Stimulated activated CD8-positive, alpha-beta memory T cell treated with anti-CD3 and anti-CD28 coated beads, Interleukin-4, amount 100 ng/mL, for 24 hours (primary cell): ENCODE results near the gene KCNN1.
"Not testable (repeated sequence)": the region's sequence is repeated elsewhere in the genome, so short reads cannot be mapped to it uniquely, and the experiment has no call there.

Experiments used
- DNase-seq: peaks from one replicate; pipeline ENCODE4 v3.0.0-alpha.2; 2020; ENCODE audit warnings: low read depth

Gene KCNN1

DNA sequence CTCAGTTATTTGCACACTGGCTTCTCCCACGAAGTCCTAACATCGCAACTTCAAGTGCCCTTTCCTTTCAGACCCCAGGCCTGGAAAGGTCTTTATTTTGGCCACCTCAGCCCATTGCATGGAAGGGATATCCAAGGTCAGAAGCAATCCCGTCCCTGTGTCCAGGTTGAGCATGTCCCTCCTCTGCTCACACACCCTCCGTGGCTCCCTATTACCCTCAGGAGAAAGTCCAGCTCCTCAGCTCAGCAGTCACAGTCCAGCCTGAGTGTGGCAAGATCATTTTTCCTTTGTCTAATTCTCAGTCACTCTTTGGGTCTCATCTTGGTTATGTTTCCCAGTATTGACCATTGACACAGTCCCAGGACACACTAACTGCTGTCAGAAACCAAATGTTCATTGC is 60.2 kb downstream of the KCNN1 start:
- DNase-seq: no peak

GRCh38 chr19:18029617-18030338 is 62.9 kb downstream of the KCNN1 start:
- DNase-seq: no peak

GRCh38 chr19:18031401-18031800 is 64.5 kb downstream of the KCNN1 start:
- DNase-seq: not testable (repeated sequence)

DNA sequence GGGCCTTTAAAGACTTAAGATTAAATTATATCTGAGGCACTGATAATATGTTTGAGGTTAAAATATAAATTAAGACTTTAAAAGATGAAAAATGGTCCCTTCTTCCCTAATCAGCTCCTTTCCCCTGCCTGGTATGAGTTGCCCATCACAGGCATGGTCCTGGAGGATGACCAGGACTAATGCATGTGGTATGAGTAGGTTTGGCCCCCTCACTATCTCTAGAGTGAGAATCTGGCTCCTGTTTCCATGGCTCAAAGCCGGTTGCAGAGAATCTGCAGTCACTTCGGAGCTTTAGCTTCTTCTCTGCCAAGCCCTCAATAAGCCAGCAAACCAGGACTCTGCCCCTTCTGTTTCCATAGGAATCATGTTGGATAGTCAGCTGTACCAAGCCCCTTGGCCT is 65.2 kb downstream of the KCNN1 start:
- DNase-seq: not testable (repeated sequence)

GRCh38 chr19:18041054-18041453 is 74.1 kb downstream of the KCNN1 start:
- DNase-seq: no peak

DNA sequence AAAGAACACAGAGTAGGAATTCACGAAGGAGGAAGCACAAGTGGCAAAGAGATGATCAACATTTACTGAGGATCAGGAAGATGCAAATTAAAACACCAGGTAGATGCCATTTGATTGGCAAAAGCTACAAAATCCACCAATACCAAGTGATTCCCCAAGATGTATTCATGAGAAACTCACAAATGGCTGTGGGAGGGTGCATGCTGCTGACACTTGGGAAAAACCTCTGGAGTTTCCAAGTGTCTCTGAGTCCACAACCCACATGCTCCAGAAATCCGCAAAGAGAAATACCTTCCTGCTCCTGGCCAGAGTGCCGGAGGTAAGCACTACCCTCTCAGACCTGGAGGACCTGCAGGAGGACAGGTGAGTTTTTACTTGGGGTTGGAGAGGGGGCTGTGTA is 76.8 kb downstream of the KCNN1 start:
- DNase-seq: no peak

GRCh38 chr19:18044825-18045304 is 78.0 kb downstream of the KCNN1 start:
- peak; percentile 84 for DNase-seq

GRCh38 chr19:18045307-18046050 is 78.6 kb downstream of the KCNN1 start:
- no peak for DNase-seq

DNA sequence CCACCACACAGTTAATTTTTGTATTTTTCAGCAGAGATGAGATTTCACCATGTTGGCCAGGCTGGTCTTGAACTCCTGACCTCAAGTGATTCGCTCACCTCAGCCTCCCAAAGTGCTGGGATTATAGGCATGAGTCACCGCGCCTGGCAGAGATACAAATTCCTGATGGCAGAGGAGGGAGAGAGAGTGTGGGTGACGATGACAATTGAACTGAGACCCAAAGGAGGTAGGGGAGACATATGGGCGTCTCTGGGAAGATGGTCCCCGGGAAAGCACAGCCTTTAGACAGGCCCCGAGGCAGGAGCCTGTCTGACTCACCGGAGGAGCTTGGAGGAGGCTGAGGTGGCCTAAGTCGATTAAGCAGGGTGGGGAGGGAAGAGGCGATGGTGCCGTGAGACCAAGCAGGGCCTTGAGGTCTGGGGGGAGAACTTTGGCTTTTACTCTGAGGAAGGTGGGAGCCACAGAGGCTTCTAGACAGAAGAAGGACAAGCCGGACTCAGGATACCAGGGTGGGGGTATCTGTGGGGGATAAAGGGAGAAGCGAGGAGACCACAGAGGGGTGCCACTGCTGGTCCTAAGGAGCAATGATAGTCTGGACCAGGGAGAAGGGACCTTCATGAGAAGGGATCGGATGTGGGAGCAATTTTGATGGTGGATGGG is 79.3 kb downstream of the KCNN1 start:
- no peak for DNase-seq

DNA sequence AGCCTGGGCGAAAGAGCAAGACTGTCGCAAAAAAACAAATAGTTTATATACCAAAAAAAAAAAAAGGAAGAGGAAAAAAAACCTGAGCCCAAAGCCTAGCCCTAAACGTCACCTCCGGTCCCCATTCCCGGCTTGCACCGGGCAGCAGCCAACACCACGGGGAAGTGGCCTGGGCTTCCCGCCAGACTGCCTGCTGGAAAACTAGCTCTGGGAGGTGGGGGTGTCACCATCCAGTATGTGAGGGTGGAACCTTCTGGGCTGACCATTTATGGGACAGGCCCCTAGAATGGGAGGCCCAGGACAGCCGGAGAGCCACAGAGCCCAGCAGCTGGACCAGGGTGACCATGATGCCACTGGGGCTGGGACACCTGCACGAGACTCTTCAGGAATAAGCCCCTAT is 82.5 kb downstream of the KCNN1 start:
- no peak for DNase-seq
